ENCODE measurements around the gene GGA3.
"Not testable (repeated sequence)": the region's sequence is repeated elsewhere in the genome, so short reads cannot be mapped to it uniquely, and the experiment has no call there.

The GGA3 gene

GRCh38 chr17:75261336-75262111 is at the start of gene GGA3, which contains the start of gene MRPS7:
Gene GGA3 (minus strand): TSS chr17:75261606. CDS start chr17:75261587, 19 bp downstream.
Gene MRPS7 (plus strand): TSS chr17:75261879. CDS start chr17:75261901, 22 bp downstream.
- peak; percentile 94 for DNase-seq (ENCODE audit: low spot score)

- DNase-seq (ENCODE audit: low spot score) = no peak
Measured at GRCh38 chr17:75308732-75309629, 47.6 kb upstream of the GGA3 start.

GRCh38 chr17:75307957-75308731 is 46.7 kb upstream of the GGA3 start:
- no peak for DNase-seq (ENCODE audit: low spot score)

DNA sequence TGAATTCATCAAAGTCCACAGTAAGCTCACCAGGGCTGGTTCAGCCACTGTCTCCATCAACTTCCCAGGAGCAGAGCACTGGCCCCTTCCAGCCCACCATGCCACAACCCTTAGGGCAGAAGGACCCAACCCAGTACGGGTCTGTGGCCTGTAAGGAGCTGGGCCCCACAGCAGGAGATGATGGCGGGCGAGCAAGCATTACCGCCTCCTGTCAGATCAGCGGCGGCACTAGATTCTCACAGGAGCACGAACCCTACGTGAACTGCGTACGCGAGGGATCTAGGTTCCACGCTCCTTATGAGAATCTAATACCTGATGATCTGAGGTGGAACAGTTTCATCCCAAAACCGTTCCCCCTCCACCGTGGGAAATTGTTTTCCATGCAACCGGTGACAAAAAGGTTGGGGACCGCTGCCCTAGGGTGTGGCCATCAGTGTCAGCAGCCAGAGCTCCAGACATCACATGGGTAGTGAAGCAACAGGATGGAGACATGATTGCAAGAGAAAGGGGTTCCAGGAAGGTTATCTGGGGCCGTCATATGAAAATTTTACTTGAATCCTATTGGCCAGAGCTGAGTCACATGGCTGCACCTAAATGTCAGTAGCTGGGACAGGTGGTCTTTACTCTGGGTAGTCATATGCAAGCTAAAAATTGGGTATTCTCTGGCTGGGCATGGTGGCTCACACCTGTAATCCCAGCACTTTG is 40.2 kb upstream of the GGA3 start:
- no peak for DNase-seq (ENCODE audit: low spot score)

DNA sequence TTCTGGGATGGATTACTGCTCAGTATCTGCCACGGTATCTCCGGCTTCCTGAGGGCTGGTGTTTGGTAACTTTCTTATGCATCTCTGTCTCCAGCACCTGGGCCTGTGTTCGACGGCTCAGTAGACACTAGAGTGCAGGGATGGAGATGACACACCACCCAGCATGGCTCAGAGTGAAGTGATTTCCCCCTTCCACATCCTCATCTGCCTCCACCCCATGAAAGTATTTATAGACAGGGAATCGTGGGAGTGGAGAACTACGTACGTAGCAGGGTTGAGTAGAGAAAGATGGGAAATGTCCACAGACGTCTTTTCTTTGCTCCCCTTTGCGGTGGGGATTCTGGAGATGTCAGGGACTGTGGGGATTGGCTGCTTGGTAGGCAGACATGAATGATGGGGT is 39.6 kb upstream of the GGA3 start:
- DNase-seq (ENCODE audit: low spot score) = no peak

DNA sequence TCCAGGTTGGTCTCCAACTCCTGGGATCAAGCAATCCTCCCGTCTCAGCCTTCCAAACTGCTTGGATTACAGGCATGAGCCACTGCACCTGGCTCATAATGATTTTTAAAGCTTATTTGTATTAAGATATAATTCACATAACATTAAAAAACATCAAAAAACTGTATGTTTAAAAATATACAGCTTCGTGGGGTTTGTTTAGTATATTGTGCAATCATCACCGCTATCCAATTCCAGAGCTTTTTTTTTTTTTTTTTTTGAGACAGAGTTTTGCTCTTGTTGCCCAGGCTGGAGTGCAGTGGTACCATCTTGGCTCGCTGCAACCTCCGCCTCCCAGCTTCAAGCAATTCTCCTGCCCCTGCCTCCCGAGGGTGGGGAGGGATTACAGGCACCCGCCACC is 38.9 kb upstream of the GGA3 start:
- DNase-seq (ENCODE audit: low spot score) = no peak

DNA sequence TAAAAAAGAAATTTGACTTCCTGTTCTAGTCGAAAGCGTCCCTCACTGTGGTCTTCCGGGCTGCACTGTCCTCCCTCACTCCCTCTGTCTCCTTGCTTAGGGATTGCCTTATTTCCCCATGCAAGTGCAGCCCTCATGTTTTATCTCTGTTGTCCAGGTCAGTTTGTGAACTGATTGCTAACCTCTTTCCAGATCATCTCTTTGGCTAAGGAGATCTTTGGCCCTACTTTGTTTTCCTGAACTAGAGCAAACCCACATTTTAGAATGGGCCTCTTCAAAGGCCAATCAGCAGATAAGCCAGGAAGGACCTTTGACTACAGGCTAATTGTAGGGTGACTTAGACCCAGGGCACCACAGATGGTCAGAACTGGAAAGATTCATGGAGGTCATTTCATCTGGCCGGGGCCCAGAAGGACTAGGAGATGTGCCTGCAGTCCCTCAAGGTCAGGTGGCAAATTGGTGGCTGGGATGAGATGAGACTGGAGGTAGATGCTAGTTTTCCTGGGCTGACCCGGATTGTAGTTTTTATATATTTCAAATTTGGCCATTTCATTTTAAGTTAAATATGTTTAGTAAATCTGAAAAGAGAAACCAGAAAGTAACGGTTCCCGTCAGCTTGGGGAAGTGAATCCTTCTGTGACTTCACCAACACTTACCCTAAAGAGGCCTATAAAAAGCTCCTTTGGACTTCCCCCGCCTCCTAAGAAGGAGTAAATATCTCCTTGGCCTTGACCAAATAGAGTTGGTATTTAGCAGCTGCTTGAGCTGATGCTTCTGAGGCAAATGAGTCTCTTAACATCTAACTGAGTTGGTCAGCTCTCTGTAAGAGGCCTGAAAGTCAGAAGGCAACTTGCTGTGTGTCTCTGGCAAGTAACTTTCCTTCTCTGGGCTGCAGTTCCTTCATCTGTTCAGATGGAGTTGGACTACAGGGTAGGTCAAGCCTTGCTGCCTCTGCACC is 34.1 kb upstream of the GGA3 start:
- no peak for DNase-seq (ENCODE audit: low spot score)

DNA sequence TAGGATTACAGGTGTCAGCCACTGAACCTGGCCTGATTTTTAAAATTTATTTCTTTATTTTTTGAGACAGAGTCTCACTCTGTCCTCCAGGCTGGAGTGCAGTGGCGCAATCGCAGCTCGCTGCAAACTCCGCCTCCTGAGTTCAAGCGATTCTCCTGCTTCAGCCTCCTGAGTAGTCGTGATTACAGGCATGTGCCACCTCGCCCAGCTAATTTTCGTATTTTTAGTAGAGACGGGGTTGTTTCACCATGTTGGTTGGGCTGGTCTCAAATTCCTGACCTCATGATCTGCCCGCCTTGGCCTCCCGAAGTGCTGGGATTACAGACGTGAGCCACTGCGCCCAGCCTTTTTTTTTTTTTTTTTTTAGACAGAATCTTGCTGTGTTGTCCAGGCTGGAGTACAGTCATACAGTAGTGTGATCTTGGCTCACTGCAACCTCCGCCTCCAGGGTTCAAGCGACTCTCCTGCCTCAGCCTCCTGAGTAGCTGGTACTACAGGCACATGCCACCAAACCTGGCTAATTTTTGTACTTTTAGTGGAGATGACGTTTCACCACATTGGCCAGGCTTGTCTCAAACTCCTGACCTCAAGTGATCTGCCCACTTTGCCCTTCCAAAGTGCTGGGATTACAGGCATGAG is 31.5 kb upstream of the GGA3 start:
- DNase-seq (ENCODE audit: low spot score) = not testable (repeated sequence)

DNA sequence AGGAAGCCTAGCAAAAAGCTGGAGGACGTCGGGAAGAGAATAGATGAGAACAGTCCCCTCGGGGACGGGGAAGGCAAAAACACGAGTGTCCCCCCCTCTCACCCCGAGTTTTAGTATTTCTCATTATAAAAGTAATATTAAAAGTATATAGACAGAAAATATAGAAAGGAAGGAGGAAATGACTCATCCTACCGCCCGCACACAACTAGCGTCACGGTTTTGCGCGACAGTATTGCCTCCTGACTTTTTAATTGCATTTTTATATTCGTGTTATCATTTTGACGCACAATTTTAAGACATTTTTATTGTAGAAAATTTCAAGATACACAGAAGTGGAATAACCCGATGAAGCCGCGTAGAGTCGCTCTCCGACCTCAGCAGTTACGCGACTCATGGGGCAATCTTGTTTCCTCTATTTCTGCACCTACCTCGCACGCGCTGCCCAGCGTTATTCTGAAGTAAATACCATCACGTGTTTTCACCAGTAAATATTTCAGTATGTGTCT is 28.5 kb upstream of the GGA3 start:
- DNase-seq (ENCODE audit: low spot score) = peak; percentile 39

- DNase-seq (ENCODE audit: low spot score) = peak; percentile 98
Measured at GRCh38 chr17:75289115-75289831, 27.9 kb upstream of the GGA3 start, which contains the start of gene SLC25A19. Gene SLC25A19 (minus strand): TSS chr17:75289433. CDS start chr17:75286764, 2,669 bp downstream.

GRCh38 chr17:75288770-75289114 is 27.3 kb upstream of the GGA3 start:
- peak; percentile 23 for DNase-seq (ENCODE audit: low spot score)

- DNase-seq (ENCODE audit: low spot score) = no peak
Measured at GRCh38 chr17:75288359-75288758, 27.0 kb upstream of the GGA3 start.

DNA sequence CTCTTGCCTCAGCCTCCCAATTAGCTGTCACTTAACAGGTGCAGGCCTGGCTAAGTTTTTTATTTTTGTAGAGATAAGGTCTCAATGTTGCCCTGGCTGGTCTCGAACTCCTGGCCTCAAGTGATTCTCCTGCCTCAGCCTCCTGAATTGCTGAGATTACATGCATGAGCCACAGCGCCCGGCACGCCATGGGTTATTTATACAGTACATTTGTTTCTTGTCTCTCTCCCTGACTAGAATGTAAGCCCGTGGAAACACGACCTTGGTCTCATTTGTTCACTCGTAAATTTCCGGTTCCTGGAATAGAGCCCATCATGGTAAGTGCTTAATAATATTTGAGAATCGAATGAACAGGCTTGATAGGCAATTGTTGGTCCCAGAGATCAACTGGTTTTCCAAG is 25.8 kb upstream of the GGA3 start:
- DNase-seq (ENCODE audit: low spot score) = no peak

DNA sequence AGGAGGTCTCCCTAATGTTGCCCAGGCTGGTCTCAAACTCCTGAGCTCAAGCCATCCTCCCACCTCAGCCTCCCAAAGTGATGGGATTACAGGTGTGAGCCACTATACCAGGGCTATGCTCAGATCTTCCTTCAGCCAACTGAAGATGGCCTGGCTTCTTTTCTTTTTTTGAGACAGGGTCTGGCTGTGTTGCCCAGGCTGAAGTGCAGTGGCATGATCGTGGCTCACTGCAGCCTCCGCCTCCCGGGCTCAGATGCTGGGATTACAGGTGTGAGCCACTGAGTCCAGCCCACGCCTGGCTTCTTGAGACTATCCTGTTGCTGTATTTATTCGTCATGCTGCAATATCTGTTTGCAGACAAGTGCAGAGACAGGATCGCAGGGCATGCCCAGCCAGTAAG is 23.7 kb upstream of the GGA3 start:
- no peak for DNase-seq (ENCODE audit: low spot score)

- DNase-seq (ENCODE audit: low spot score) = not testable (repeated sequence)
Measured at GRCh38 chr17:75280189-75280588, 18.8 kb upstream of the GGA3 start.

DNA sequence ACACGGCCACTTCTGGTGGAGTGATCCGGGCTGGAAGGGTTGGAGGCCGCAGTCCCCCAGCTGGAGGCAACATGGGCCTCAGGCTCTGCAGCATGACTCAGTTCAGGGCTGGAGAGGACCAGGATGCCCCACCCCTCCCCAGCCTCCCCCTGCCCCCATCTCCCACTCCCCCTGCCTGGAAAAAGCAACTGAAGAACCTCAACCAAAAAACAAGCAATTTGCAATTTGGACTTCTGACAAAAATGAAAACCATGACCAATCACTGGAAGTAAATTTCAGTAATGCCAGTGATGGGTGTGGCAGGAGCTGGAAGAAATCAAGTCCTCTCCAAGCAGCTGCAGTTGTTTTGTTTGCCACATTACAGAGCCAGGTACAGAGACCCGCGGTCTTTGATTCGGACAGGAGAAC is 16.3 kb upstream of the GGA3 start:
- DNase-seq (ENCODE audit: low spot score) = no peak

DNA sequence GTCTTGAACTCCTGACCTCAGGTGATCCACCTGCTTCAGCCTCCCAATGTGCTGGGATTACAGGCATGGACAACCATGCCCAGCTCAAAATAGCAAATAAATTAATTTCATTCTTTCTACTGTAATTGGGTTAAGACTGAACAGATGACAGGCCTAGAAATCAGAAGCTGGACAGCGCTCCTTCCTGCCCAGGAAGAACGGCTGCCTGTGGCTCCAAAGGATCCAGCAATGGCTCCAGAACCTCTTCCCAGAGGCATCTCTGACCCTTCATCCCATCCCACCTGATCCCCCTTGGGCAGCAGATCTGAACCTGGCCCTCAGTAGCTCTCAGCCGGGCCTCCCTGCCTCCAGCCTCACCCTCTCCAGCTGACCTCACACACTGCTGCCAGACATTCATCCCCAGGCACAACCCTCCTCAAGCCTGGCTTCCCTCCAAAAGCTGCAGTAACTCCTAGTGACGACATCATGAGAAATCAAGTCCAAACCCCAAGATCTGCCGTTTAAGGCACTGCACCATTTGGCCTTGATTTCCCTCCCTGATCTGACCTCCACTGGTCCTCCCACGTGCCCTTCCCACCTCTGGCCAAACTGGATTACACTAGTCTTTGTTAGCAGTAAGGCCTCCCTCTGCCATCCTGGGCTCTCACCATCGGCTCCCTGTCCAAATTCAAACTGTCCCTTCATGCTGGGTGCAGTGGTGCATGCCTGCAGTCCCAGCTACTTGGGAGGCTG is 12.7 kb upstream of the GGA3 start:
- DNase-seq (ENCODE audit: low spot score) = no peak

DNA sequence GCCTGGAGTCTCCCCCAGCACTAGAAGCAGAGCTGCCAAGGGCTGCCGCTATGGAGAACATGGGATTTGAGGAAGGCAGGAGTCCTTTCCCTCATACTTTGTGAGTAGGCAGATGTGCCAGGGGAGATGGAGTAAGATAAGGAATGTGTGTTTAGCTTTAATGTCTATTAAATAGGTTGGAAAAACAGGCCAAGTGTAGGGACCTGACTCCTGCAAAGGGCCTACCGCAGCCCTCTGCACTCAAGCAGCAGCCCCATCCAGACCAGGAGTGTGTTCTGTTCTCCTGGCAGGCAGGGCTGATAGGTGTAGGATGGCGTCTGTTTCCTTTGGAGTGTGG is 11.4 kb upstream of the GGA3 start:
- DNase-seq (ENCODE audit: low spot score) = no peak
